GDM1 (cell line): ENCODE data around the gene TFE3.
"Not testable (repeated sequence)": the region's sequence is repeated elsewhere in the genome, so short reads cannot be mapped to it uniquely, and the experiment has no call there.

Source experiments
- DNase-seq: peaks from one replicate; lab custom pipeline; 2025; lab: John Stamatoyannopoulos, UW

The TFE3 gene

GRCh38 chrX:49000636-49001035 is 42.5 kb downstream of the TFE3 start:
- no peak for DNase-seq

GRCh38 chrX:48999030-48999429 is 44.1 kb downstream of the TFE3 start:
- DNase-seq: no peak

GRCh38 chrX:48998391-48998790 is 44.8 kb downstream of the TFE3 start:
- DNase-seq: no peak

- no peak for DNase-seq
Measured at GRCh38 chrX:48997865-48998264, 45.3 kb downstream of the TFE3 start.

- no peak for DNase-seq
Measured at GRCh38 chrX:48997455-48997854, 45.7 kb downstream of the TFE3 start.

GRCh38 chrX:48996969-48997368 is 46.2 kb downstream of the TFE3 start:
- no peak for DNase-seq

- no peak for DNase-seq
Measured at GRCh38 chrX:48992341-48992740, 50.8 kb downstream of the TFE3 start.

GRCh38 chrX:48989483-48989882 is 53.7 kb downstream of the TFE3 start:
- DNase-seq: no peak

- DNase-seq: no peak
Measured at GRCh38 chrX:48983896-48984295, 59.3 kb downstream of the TFE3 start.

GRCh38 chrX:48983081-48983480 is 60.1 kb downstream of the TFE3 start:
- no peak for DNase-seq

- no peak for DNase-seq
Measured at GRCh38 chrX:48981178-48981577, 62.0 kb downstream of the TFE3 start.

GRCh38 chrX:48980341-48980740 is 62.8 kb downstream of the TFE3 start:
- DNase-seq: not testable (repeated sequence)
